CD4-positive, alpha-beta T cell treated with Interleukin-12 subunit alpha and Interleukin-12 subunit beta, for 1 hour (primary cell): ENCODE measurements around the gene SPATA6L.

Source experiments
- DNase-seq: peaks from one replicate; pipeline ENCODE4 v3.0.0-alpha.2; 2020

The SPATA6L gene

GRCh38 chr9:4581861-4582565 lies 84.3 kb downstream of the SPATA6L start:
- no peak for DNase-seq

- no peak for DNase-seq
These were observed 85.1 kb downstream of the SPATA6L start for GRCh38 chr9:4581035-4581760.

- DNase-seq: no peak
These were observed 87.3 kb downstream of the SPATA6L start for GRCh38 chr9:4579001-4579400.

- DNase-seq: no peak
These were observed 89.8 kb downstream of the SPATA6L start for GRCh38 chr9:4576448-4576847.

GRCh38 chr9:4575997-4576396 lies 90.3 kb downstream of the SPATA6L start:
- no peak for DNase-seq

- DNase-seq: no peak
These were observed 91.5 kb downstream of the SPATA6L start for GRCh38 chr9:4574657-4575243.

GRCh38 chr9:4573634-4574389 lies 92.5 kb downstream of the SPATA6L start:
- no peak for DNase-seq

GRCh38 chr9:4573176-4573575 lies 93.1 kb downstream of the SPATA6L start:
- no peak for DNase-seq

GRCh38 chr9:4572184-4572826 lies 94.0 kb downstream of the SPATA6L start:
- DNase-seq: no peak

GRCh38 chr9:4569101-4569500 lies 97.2 kb downstream of the SPATA6L start:
- no peak for DNase-seq

- DNase-seq: no peak
These were observed 98.7 kb downstream of the SPATA6L start for GRCh38 chr9:4567601-4568000.

GRCh38 chr9:4566806-4567205 lies 99.5 kb downstream of the SPATA6L start:
- no peak for DNase-seq

- DNase-seq: peak; percentile 8
These were observed 103.2 kb downstream of the SPATA6L start for GRCh38 chr9:4563105-4563504.

GRCh38 chr9:4559261-4560182 lies 106.8 kb downstream of the SPATA6L start:
- no peak for DNase-seq

GRCh38 chr9:4558371-4558998 lies 107.8 kb downstream of the SPATA6L start:
- no peak for DNase-seq

- DNase-seq: peak; percentile 3
These were observed 111.0 kb downstream of the SPATA6L start for GRCh38 chr9:4555236-4555635.

- DNase-seq: no peak
These were observed 112.3 kb downstream of the SPATA6L start for GRCh38 chr9:4553951-4554381.

GRCh38 chr9:4550777-4551484 lies 115.3 kb downstream of the SPATA6L start:
- no peak for DNase-seq

- DNase-seq: no peak
These were observed 116.5 kb downstream of the SPATA6L start for GRCh38 chr9:4549751-4550295.
